WERI-Rb-1 (cell line): ENCODE data around the gene TANC1.

ENCODE experiments used
- DNase-seq: peaks from one replicate; pipeline ENCODE4 v3.0.0-alpha.2; 2020
- H3K27ac ChIP-seq: fragments of 250-450 bp; sonication (Bioruptor Pico); 2 replicates; pipeline ENCODE4 v1.5.1; 2020; ENCODE audit warnings: mild to moderate bottlenecking, moderate library complexity
- H3K27me3 ChIP-seq: fragments of 250-450 bp; sonication (Bioruptor Pico); 2 replicates; pipeline ENCODE4 v1.5.1; 2021; ENCODE audit warnings: mild to moderate bottlenecking, low read depth, moderate library complexity; ENCODE audit not compliant: insufficient read depth, severe bottlenecking
- H3K36me3 ChIP-seq: fragments of 250-450 bp; sonication (Bioruptor Pico); 2 replicates; pipeline ENCODE4 v1.5.1; 2020; ENCODE audit warnings: mild to moderate bottlenecking, moderate library complexity
- H3K4me3 ChIP-seq: 2 replicates; pipeline ENCODE4 v1.5.1; 2011; ENCODE audit warnings: low read depth, mild to moderate bottlenecking, control low read depth, low read length
- H3K9me3 ChIP-seq: fragments of 250-450 bp; sonication (Bioruptor Pico); 2 replicates; pipeline ENCODE4 v1.5.1; 2021; ENCODE audit warnings: mild to moderate bottlenecking, moderate library complexity; ENCODE audit not compliant: severe bottlenecking
- TF ChIP-seq, protein P1 (sequence below): IDR thresholded peaks from 2 replicates; pipeline ENCODE4 v1.5.1; 2011; ENCODE audit warnings: low read depth, mild to moderate bottlenecking, control low read depth, inconsistent platforms, low read length

Gene TANC1

DNA sequence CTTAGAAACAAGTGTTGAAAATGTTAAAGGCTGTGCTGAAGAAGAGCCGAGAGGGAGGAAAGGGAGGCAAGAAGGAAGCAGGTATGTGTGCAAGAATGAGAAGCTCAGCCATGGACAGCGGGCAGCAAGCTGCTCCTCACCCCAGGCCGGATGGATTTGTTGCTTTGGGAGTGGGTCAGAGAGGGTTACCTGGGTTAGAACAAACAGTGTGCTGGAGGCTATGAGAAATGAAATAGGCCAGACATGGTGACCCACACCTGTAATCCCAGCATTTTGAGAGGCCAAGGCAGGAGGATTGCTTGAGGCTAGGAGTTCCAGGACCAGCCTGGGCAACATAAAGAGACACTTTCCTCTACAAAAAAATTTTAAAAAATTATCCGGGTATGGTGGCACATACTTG is 97.5 kb downstream of the TANC1 start:
- TF ChIP-seq, protein P1, sequence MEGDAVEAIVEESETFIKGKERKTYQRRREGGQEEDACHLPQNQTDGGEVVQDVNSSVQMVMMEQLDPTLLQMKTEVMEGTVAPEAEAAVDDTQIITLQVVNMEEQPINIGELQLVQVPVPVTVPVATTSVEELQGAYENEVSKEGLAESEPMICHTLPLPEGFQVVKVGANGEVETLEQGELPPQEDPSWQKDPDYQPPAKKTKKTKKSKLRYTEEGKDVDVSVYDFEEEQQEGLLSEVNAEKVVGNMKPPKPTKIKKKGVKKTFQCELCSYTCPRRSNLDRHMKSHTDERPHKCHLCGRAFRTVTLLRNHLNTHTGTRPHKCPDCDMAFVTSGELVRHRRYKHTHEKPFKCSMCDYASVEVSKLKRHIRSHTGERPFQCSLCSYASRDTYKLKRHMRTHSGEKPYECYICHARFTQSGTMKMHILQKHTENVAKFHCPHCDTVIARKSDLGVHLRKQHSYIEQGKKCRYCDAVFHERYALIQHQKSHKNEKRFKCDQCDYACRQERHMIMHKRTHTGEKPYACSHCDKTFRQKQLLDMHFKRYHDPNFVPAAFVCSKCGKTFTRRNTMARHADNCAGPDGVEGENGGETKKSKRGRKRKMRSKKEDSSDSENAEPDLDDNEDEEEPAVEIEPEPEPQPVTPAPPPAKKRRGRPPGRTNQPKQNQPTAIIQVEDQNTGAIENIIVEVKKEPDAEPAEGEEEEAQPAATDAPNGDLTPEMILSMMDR: no peak
- Histone ChIP-seq H3K9me3 (no peaks in the 10 kb centered on the region), H3K27ac (no peak overlapping the region)

DNA sequence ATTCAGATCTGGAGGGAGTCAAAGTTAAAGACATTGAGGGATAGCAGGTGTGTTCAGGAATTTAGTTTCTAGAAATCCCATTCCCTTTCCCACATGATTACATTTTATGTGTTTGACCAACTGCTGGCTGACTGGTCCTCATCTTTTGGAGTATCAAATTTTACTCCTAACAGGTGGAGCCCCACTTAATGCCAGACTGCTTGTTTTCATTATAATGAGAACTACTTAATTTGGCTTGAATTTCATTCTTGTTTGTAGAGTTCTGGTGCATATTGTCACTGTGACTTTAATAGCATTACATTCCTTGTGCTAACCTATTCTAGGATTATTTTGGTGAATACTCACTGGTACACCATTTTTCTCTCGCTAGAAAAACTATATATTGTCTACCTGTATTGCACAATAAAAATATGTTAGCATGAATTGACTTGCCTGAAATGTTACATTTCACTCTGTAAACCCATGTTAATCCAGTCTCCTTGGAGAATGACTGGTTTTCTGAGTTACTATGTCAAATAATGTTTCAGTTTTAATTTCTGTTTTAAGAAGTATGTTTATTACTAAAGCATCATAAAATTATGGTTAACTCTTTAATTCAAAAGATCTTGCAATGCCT is 98.2 kb downstream of the TANC1 start:
- no peak for DNase-seq
- TF ChIP-seq, protein P1: no peak
- Histone ChIP-seq H3K27me3 (no peaks in the 10 kb centered on the region), H3K27ac (no peak overlapping the region), H3K36me3 (no peaks in the 10 kb centered on the region; the same call in none of the 2 replicates), H3K9me3 (no peaks in the 10 kb centered on the region), H3K4me3 (no peak overlapping the region)

More for the DNA sequence above, 97.5 kb downstream of the TANC1 start:
- H3K4me3 ChIP-seq: no peak overlapping the region
- DNase-seq: no peak
- H3K27me3 ChIP-seq: no peaks in the 10 kb centered on the region
- H3K36me3 ChIP-seq: no peaks in the 10 kb centered on the region; the same call in none of the 2 replicates

DNA sequence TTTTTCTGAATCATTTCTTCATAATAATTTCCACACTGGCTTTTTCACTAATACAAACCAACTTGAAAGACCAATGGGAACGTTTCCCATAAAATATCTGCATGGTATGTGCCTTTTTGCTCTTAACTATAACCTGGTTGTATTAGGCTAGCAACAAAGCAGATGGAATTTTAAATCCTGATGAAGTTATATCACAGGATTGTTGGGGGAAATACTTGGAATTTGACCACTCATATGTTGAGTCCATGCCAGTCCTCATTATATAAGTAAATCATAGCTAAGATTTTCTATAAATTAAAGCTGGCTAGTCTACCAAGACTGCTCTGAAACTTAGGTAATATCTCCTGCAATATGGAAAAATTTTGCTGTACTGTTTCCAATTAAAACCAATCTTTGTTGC is 99.5 kb downstream of the TANC1 start:
- DNase-seq: no peak
- Histone ChIP-seq H3K27me3 (no peaks in the 10 kb centered on the region), H3K9me3 (no peaks in the 10 kb centered on the region), H3K27ac (no peak overlapping the region), H3K36me3 (no peaks in the 10 kb centered on the region; the same call in none of the 2 replicates), H3K4me3 (no peak overlapping the region)
- TF ChIP-seq, protein P1: no peak

DNA sequence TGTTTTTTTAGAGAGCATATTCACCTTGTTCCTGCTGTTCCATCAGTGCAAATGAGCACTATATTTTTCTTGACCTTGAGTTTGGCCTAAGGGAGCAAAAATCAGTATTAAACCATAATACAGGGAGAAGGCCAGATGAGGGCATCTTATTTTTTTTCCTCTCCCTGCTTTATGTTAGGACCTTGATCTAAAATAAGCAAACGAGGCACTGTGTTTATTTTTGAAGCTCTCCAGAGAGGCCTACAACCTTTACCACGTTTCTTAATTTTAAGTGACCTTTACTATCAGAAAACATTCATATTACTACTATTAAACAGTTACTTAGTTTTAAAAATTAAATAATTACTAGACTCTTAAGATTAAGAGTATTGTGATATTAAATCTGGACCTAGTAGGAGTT is 100.8 kb downstream of the TANC1 start:
- TF ChIP-seq, protein P1: no peak
- Histone ChIP-seq H3K27me3 (no peaks in the 10 kb centered on the region), H3K4me3 (no peak overlapping the region), H3K9me3 (no peaks in the 10 kb centered on the region), H3K36me3 (no peaks in the 10 kb centered on the region; the same call in none of the 2 replicates), H3K27ac (no peak overlapping the region)
- DNase-seq: no peak

DNA sequence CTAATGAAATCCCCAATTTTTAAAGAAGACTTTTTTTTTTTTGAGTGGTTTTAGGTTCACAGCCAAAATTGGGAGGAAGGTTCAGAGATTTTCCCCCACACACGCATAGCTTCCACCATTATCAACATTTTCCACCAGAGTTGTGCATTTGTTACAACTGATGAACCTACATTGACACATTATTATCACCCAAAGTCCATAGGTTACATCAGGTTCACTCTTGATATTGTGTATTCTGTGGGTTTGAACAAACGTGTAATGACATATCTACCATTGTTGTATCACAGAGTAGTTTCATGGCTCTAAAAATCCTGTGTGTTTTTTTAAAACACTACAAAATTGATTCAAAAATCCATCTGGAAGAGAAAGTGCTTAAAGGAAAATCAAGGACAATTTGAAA is 101.8 kb downstream of the TANC1 start:
- no peak for DNase-seq
- H3K9me3 ChIP-seq: no peaks in the 10 kb centered on the region
- no peak overlapping the region for H3K27ac ChIP-seq
- TF ChIP-seq, protein P1: no peak
- no peaks in the 10 kb centered on the region; the same call in none of the 2 replicates for H3K36me3 ChIP-seq
- no peaks in the 10 kb centered on the region for H3K27me3 ChIP-seq
- H3K4me3 ChIP-seq: no peak overlapping the region
